HG03103 (cell line): ENCODE measurements around the gene IFNLR1.

Experiments
- ATAC-seq: cut with Tn5 transposase; IDR thresholded peaks from one replicate; pipeline ENCODE4 v1.9.1; 2021; ENCODE audit warnings: low read depth; ENCODE audit not compliant: unreplicated experiment

Gene IFNLR1

GRCh38 chr1:24152631-24153494, 34.2 kb downstream of the IFNLR1 start:
- no peak for ATAC-seq

- no peak for ATAC-seq
Observed at GRCh38 chr1:24151175-24151533, 35.9 kb downstream of the IFNLR1 start.

- no peak for ATAC-seq
Observed at GRCh38 chr1:24150234-24151174, 36.6 kb downstream of the IFNLR1 start.

- no peak for ATAC-seq
Observed at GRCh38 chr1:24149866-24150233, 37.2 kb downstream of the IFNLR1 start.

- ATAC-seq, result no peak
Observed at GRCh38 chr1:24147816-24148215, 39.3 kb downstream of the IFNLR1 start.

- ATAC-seq, result no peak
Observed at GRCh38 chr1:24147194-24147593, 39.9 kb downstream of the IFNLR1 start.

- no peak for ATAC-seq
Observed at GRCh38 chr1:24142546-24143534, 44.2 kb downstream of the IFNLR1 start, which contains the start of gene IL22RA1. IL22RA1 (minus strand) TSS chr1:24143140; CDS start chr1:24143082, 58 bp downstream.

- no peak for ATAC-seq
Observed at GRCh38 chr1:24141311-24141997, 45.6 kb downstream of the IFNLR1 start.

- no peak for ATAC-seq
Observed at GRCh38 chr1:24140741-24141181, 46.3 kb downstream of the IFNLR1 start.

GRCh38 chr1:24139841-24140425, 47.2 kb downstream of the IFNLR1 start:
- no peak for ATAC-seq

- no peak for ATAC-seq
Observed at GRCh38 chr1:24139222-24139489, 47.9 kb downstream of the IFNLR1 start.

- ATAC-seq, result no peak
Observed at GRCh38 chr1:24138476-24139221, 48.4 kb downstream of the IFNLR1 start.

GRCh38 chr1:24136956-24137539, 50.0 kb downstream of the IFNLR1 start:
- no peak for ATAC-seq

- no peak for ATAC-seq
Observed at GRCh38 chr1:24134376-24134775, 52.7 kb downstream of the IFNLR1 start.

GRCh38 chr1:24133819-24134218, 53.3 kb downstream of the IFNLR1 start:
- ATAC-seq, result no peak

- no peak for ATAC-seq
Observed at GRCh38 chr1:24130385-24130784, 56.7 kb downstream of the IFNLR1 start.

GRCh38 chr1:24127801-24128363, 59.2 kb downstream of the IFNLR1 start:
- no peak for ATAC-seq

- no peak for ATAC-seq
Observed at GRCh38 chr1:24127134-24127800, 59.8 kb downstream of the IFNLR1 start.
